Erythroblast (primary cell): ENCODE data around the gene UBA7.

Source experiments
- GATA1 ChIP-seq: IDR thresholded peaks from 2 replicates; pipeline ENCODE4 v1.6.1; 2011; ENCODE audit warnings: low read depth, mild to moderate bottlenecking, control low read depth, low read length, moderate library complexity
- POLR2A ChIP-seq: IDR thresholded peaks from 2 replicates; pipeline ENCODE4 v1.6.1; 2011; ENCODE audit warnings: mild to moderate bottlenecking, low read length

- TF ChIP-seq POLR2A (no peak), GATA1 (no peak)
These were observed 22.2 kb downstream of the UBA7 start for GRCh38 chr3:49791571-49791970.
